ENCODE data around the gene AUTS2.

GRCh38 chr7:69753981-69754380 is 155.7 kb downstream of the AUTS2 start:
- no peak for TF ChIP-seq CTCF (IDR thresholded peaks at IDR 0.05; ENCODE audit: insufficient read depth, low read length)
- no peak for TF ChIP-seq POLR2AphosphoS5 (IDR thresholded peaks at IDR 0.05; ENCODE audit: low read depth)
- no peak for TF ChIP-seq GABPA (IDR thresholded peaks at IDR 0.05; ENCODE audit: low read depth)
- no peak for TF ChIP-seq REST (IDR thresholded peaks at IDR 0.05; ENCODE audit: insufficient replicate concordance, low read depth)
- TF ChIP-seq SPI1 (IDR thresholded peaks at IDR 0.05; ENCODE audit: borderline replicate concordance, low read depth): no peak

Measured in HL-60 (cell line).